ENCODE data around the gene SMIM24.

The SMIM24 gene

DNA sequence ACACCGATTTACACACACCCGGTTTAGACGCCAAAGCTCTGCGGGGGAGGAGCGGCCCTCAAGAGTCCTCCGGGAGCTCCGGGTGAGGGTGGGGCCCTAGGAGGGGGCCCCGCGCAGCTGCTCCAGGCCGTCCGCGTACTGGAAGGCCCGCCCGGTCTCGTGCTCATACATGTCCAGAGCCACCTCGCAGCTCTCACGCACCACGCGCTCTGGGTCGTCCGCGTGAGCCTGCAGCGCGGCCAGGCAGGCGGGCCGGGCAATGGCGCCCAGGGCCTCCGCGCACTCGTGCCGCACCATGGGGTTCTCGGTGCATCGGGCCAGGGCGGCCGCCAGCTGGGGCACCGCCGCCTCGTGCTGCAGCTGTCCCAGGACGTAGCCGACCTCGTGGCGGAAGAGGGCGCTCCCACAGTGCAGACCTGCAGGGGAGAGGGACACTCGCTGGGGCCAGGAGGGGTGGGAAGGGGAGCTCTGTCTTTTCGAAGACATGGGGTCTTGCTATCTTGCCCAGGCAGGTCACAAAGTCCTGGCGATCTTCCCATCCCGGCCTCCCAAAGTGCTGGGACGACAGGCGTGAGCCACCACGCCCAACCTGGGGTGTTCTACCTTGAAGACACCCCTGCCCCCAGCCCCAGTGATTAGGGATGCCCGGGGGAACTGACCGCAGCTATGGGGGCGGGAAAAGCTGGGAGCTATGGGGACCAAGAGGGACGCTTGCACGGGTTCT is 11.2 kb upstream of the SMIM24 start:
- no peak overlapping the region for H3K9ac ChIP-seq (ENCODE audit: low read length)
- H3K36me3 ChIP-seq (ENCODE audit: control insufficient read depth, insufficient read depth, low read length): no peaks in the 10 kb centered on the region
- H3K9me3 ChIP-seq (ENCODE audit: control insufficient read depth, low read length): no peaks in the 10 kb centered on the region
- H3K4me1 ChIP-seq (ENCODE audit: control insufficient read depth, insufficient read depth, low read length): no peaks in the 10 kb centered on the region
- H3K27me3 ChIP-seq (ENCODE audit: control insufficient read depth, insufficient read depth, low read length): no peaks in the 10 kb centered on the region
- H3K4me3 ChIP-seq (ENCODE audit: low read length): no peak overlapping the region

GRCh38 chr19:3483226-3483628 is 2.9 kb upstream of the SMIM24 start, which contains the start of gene SMIM44:
Gene SMIM44 (minus strand): TSS chr19:3483441. CDS start chr19:3483403, 38 bp downstream.
- H3K9ac ChIP-seq (ENCODE audit: low read length): peak within 1 kb of the TSS; percentile 84
- H3K4me1 ChIP-seq (ENCODE audit: control insufficient read depth, insufficient read depth, low read length): peaks cover 40% of the 10 kb centered on the region
- peaks cover 4% of the 10 kb centered on the region for H3K27me3 ChIP-seq (ENCODE audit: control insufficient read depth, insufficient read depth, low read length)
- H3K9me3 ChIP-seq (ENCODE audit: control insufficient read depth, low read length): no peaks in the 10 kb centered on the region
- no peaks in the 10 kb centered on the region for H3K36me3 ChIP-seq (ENCODE audit: control insufficient read depth, insufficient read depth, low read length)
- H3K4me3 ChIP-seq (ENCODE audit: low read length): peak within 1 kb of the TSS; percentile 31

GRCh38 chr19:3482507-3483225 is 2.3 kb upstream of the SMIM24 start:
- no peaks in the 10 kb centered on the region for H3K36me3 ChIP-seq (ENCODE audit: control insufficient read depth, insufficient read depth, low read length)
- H3K9me3 ChIP-seq (ENCODE audit: control insufficient read depth, low read length): no peaks in the 10 kb centered on the region
- H3K27me3 ChIP-seq (ENCODE audit: control insufficient read depth, insufficient read depth, low read length): peaks cover 4% of the 10 kb centered on the region
- peak overlapping the region; percentile 31 for H3K4me3 ChIP-seq (ENCODE audit: low read length)
- H3K4me1 ChIP-seq (ENCODE audit: control insufficient read depth, insufficient read depth, low read length): peaks cover 40% of the 10 kb centered on the region
- H3K9ac ChIP-seq (ENCODE audit: low read length): peak overlapping the region; percentile 84

DNA sequence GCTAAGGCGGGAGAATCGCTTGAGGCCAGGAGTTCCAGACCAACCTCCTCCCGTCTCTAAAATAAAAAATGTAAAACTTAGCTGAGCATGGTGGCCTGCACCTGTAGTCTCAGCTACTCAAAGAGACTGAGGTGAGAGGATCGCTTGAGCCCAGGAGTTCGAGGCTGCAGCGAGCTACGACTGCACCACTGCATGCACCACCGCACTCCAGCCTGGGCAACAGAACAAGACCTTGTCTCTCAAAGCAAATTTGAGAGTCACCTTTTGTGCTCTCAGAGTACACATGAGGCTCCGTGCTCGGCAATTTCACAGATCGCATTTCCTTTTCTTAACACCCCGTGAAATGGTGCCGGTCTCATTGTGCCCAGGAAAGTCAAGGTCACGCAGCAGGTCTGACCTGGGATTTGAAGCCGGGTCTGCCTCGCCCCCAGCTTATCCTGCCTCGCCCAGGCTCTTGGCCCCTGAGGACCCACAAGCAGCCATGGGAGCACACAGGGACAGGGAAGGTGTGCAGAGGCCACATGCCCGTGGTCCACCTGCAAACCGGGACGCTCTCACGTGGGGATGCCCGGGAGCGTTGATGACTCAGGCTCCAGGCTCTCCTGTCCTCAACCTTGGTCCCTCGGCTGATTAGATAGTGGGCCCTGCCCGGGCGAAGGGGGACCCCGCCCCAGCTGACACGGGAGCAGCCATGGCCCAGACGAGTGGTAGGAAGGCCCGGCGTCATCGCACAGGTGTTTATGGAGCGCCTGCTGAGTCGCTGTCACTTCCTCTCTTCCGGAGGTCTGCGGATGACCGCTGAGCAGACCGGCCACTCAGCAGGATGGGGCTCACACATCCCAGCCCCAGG is 1.1 kb upstream of the SMIM24 start:
- Histone ChIP-seq H3K4me3 (ENCODE audit: low read length) (no peak overlapping the region), H3K9ac (ENCODE audit: low read length) (peak overlapping the region; percentile 26), H3K4me1 (ENCODE audit: control insufficient read depth, insufficient read depth, low read length) (peaks cover 40% of the 10 kb centered on the region), H3K27me3 (ENCODE audit: control insufficient read depth, insufficient read depth, low read length) (peaks cover 4% of the 10 kb centered on the region), H3K36me3 (ENCODE audit: control insufficient read depth, insufficient read depth, low read length) (no peaks in the 10 kb centered on the region), H3K9me3 (ENCODE audit: control insufficient read depth, low read length) (no peaks in the 10 kb centered on the region)

DNA sequence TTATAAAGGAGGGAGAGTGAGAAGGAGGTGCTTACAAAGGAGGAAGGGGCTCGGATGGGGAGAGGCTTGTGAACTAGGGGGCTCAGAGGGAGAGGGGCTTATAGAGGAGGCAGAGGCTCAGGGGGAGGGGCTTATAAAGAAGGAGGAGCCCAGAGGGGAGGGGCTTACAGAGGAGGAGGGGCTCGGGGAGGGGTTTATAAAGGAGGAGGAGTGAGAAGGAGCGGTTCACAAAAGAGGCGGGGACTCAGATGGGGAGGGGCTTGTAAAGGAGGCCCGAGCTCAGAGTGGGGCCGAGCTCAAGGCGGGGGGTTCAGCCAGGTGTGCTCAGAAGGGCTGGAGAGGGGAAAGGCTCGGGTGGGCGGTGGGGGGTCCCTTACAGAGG is 500 bp downstream of the SMIM24 start:
- Histone ChIP-seq H3K4me1 (ENCODE audit: control insufficient read depth, insufficient read depth, low read length) (peaks cover 42% of the 10 kb centered on the region), H3K9me3 (ENCODE audit: control insufficient read depth, low read length) (no peaks in the 10 kb centered on the region), H3K36me3 (ENCODE audit: control insufficient read depth, insufficient read depth, low read length) (no peaks in the 10 kb centered on the region), H3K9ac (ENCODE audit: low read length) (peak overlapping the region; percentile 61), H3K4me3 (ENCODE audit: low read length) (peak overlapping the region; percentile 19), H3K27me3 (ENCODE audit: control insufficient read depth, insufficient read depth, low read length) (peaks cover 4% of the 10 kb centered on the region)

DNA sequence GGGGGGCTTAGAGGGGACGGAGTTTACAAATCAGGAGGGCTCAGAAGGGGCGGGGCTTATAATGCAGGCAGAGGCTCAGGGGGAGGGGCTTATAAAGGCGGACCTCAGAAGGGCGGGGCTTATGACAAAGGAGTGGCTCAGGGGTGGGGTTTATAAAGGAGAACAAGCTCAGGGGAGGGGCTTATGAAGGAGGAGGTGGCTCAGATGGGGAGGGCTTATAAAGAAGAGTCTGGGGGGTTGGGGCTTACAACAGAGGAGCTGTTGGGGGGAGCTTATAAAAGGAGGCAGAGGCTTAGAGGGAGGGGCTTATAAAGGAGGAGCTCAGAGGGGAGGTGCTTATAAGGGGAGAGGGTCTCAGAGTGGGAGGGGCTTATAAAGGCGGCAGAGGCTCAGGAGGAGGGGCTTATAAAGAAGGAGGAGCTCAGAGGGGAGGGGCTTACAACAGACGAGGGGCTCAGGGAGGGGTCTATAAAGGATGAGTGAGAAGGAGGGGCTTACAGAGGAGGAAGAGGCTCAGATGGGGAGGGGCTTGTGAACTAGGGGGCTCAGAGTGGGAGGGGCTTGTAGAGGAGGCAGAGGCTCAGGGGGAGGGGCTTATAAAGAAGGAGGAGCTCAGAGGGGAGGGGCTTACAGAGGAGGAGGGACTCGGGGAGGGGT is 1.0 kb downstream of the SMIM24 start:
- Histone ChIP-seq H3K4me1 (ENCODE audit: control insufficient read depth, insufficient read depth, low read length) (peaks cover 47% of the 10 kb centered on the region), H3K27me3 (ENCODE audit: control insufficient read depth, insufficient read depth, low read length) (peaks cover 4% of the 10 kb centered on the region), H3K4me3 (ENCODE audit: low read length) (no peak overlapping the region)

DNA sequence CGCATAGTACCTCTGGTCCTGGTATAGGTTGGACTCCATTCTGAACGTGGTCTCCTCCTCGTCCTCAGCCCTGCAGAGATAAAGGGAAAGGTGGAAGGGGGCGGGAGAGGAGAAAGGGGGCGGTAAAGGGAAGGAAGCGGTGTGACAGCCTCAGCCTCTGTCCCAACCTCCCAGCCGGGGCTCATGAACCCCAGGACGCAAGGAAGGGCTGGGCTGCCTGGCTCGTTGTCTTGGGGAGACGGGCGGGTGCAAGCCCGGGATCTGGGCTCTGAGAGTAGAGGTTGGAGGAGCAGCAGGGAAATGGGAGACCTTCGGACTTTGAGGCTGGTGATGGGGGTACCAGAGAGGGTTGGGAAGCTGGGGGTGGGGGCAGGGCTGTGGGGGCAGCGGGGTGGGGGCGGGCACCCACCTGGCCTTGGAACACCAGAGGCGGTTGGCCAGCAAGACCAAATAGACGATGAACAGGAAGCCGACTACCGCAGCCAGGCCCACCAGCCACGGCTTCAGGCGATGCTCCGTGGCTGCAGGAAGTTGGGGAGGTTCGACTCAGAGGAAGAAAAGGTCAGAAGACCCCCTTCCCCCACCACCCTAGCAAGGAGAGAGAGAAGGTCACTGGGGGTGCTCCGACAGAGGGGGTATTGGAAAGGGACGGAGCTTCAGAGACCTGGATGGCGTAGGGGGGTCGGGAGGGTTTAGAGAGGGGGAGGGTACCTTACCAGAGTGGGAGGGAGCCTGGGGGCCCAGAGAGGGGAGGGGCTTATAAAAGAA is 1.7 kb downstream of the SMIM24 start:
- Histone ChIP-seq H3K9me3 (ENCODE audit: control insufficient read depth, low read length) (no peaks in the 10 kb centered on the region), H3K4me1 (ENCODE audit: control insufficient read depth, insufficient read depth, low read length) (peaks cover 54% of the 10 kb centered on the region), H3K27me3 (ENCODE audit: control insufficient read depth, insufficient read depth, low read length) (peaks cover 4% of the 10 kb centered on the region), H3K9ac (ENCODE audit: low read length) (no peak overlapping the region), H3K36me3 (ENCODE audit: control insufficient read depth, insufficient read depth, low read length) (no peaks in the 10 kb centered on the region), H3K4me3 (ENCODE audit: low read length) (no peak overlapping the region)

More for the DNA sequence above, 1.0 kb downstream of the SMIM24 start:
- no peaks in the 10 kb centered on the region for H3K36me3 ChIP-seq (ENCODE audit: control insufficient read depth, insufficient read depth, low read length)
- no peaks in the 10 kb centered on the region for H3K9me3 ChIP-seq (ENCODE audit: control insufficient read depth, low read length)
- H3K9ac ChIP-seq (ENCODE audit: low read length): peak overlapping the region; percentile 12

DNA sequence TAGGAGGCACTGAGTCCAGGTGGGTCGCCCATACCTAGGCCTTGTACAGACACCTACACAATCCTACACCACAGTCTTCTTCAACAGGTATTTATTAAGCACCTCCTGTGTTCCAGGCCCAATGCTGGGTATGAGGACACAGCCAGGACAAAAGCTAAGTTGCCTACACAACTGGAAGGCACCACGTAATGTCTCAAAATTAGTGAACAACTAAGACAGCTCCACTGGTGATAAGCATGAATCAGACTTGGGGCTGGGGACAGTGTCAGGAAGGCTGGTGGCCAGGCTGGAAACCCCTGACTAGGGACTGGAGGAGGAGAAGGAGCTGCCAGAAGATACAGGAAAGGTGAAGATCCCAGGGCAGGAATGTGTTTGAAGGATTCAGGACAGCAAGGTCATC is 2.4 kb downstream of the SMIM24 start:
- no peak overlapping the region for H3K4me3 ChIP-seq (ENCODE audit: low read length)
- no peaks in the 10 kb centered on the region for H3K36me3 ChIP-seq (ENCODE audit: control insufficient read depth, insufficient read depth, low read length)
- no peaks in the 10 kb centered on the region for H3K9me3 ChIP-seq (ENCODE audit: control insufficient read depth, low read length)
- H3K9ac ChIP-seq (ENCODE audit: low read length): no peak overlapping the region
- H3K4me1 ChIP-seq (ENCODE audit: control insufficient read depth, insufficient read depth, low read length): peaks cover 51% of the 10 kb centered on the region
- peaks cover 4% of the 10 kb centered on the region for H3K27me3 ChIP-seq (ENCODE audit: control insufficient read depth, insufficient read depth, low read length)

DNA sequence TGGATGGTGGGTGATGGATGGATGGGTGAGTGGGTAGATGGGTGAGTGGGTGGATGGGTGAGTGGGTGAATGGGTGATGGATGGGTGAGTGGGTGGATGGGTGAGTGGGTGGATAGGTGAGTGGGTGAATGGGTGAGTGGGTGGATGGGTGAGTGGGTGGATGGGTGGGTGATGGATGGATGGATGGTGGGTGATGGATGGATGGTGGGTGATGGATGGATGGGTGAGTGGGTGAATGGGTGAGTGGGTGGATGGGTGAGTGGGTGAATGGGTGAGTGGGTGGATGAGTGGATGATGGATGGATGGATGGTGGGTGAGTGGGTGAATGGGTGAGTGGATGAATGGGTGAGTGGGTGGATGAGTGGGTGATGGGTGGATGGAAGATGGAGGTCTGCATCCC is 2.8 kb downstream of the SMIM24 start:
- peaks cover 54% of the 10 kb centered on the region for H3K4me1 ChIP-seq (ENCODE audit: control insufficient read depth, insufficient read depth, low read length)
- H3K4me3 ChIP-seq (ENCODE audit: low read length): no peak overlapping the region
- peaks cover 4% of the 10 kb centered on the region for H3K27me3 ChIP-seq (ENCODE audit: control insufficient read depth, insufficient read depth, low read length)
- H3K9ac ChIP-seq (ENCODE audit: low read length): no peak overlapping the region
- no peaks in the 10 kb centered on the region for H3K9me3 ChIP-seq (ENCODE audit: control insufficient read depth, low read length)
- H3K36me3 ChIP-seq (ENCODE audit: control insufficient read depth, insufficient read depth, low read length): no peaks in the 10 kb centered on the region

GRCh38 chr19:3476830-3477229 is 3.5 kb downstream of the SMIM24 start:
- Histone ChIP-seq H3K9me3 (ENCODE audit: control insufficient read depth, low read length) (no peaks in the 10 kb centered on the region), H3K36me3 (ENCODE audit: control insufficient read depth, insufficient read depth, low read length) (no peaks in the 10 kb centered on the region), H3K4me3 (ENCODE audit: low read length) (no peak overlapping the region), H3K4me1 (ENCODE audit: control insufficient read depth, insufficient read depth, low read length) (peaks cover 53% of the 10 kb centered on the region), H3K9ac (ENCODE audit: low read length) (no peak overlapping the region), H3K27me3 (ENCODE audit: control insufficient read depth, insufficient read depth, low read length) (peaks cover 4% of the 10 kb centered on the region)

- H3K27me3 ChIP-seq (ENCODE audit: control insufficient read depth, insufficient read depth, low read length): peaks cover 2% of the 10 kb centered on the region
- no peak overlapping the region for H3K9ac ChIP-seq (ENCODE audit: low read length)
- H3K4me1 ChIP-seq (ENCODE audit: control insufficient read depth, insufficient read depth, low read length): peaks cover 39% of the 10 kb centered on the region
- H3K9me3 ChIP-seq (ENCODE audit: control insufficient read depth, low read length): no peaks in the 10 kb centered on the region
- no peak overlapping the region for H3K4me3 ChIP-seq (ENCODE audit: low read length)
- no peaks in the 10 kb centered on the region for H3K36me3 ChIP-seq (ENCODE audit: control insufficient read depth, insufficient read depth, low read length)
Measured at GRCh38 chr19:3475449-3475848, 4.9 kb downstream of the SMIM24 start.

Data from mucosa of stomach (tissue), 1 donor.